LNCaP clone FGC (cell line): ENCODE data around the gene MUC22.
A peak's percentile ranks its signal among the peaks of the same experiment; 100 is the strongest.
"Not testable (repeated sequence)": the region's sequence is repeated elsewhere in the genome, so short reads cannot be mapped to it uniquely, and the experiment has no call there.

ENCODE experiments used
- DNase-seq: peaks from one replicate; pipeline ENCODE4 v3.0.0-alpha.2; 2011; ENCODE audit warnings: low read depth
- H3K4me3 ChIP-seq: 2 replicates; pipeline ENCODE4 v1.5.1; 2011; ENCODE audit warnings: mild to moderate bottlenecking, low read depth, low read length, control low read depth
- TF ChIP-seq, protein P1 (sequence below): IDR thresholded peaks from 2 replicates; pipeline ENCODE4 v1.5.1; 2012; ENCODE audit warnings: mild to moderate bottlenecking; ENCODE audit not compliant: control insufficient read depth, insufficient read depth; ENCODE audit errors: extremely low read depth

Gene MUC22

DNA sequence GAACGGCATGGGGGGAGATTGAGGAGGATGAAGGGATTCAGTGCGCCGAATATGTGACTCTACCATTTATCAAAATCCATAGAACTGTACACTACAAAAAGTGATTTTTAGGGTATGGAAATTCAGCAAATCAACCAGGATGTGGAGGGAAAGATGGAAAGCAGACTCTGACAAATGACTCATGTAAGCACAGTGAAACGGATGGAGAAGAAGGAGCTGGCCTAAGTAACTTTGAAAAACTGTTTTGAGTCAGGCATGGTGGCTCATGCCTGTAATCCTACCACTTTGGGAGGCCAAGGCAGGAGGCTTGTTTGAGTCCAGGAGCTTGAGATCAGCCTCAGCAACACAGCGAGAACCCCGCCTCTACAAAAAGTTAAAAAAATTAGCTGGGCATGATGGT is 39.2 kb downstream of the MUC22 start:
- TF ChIP-seq, protein P1, sequence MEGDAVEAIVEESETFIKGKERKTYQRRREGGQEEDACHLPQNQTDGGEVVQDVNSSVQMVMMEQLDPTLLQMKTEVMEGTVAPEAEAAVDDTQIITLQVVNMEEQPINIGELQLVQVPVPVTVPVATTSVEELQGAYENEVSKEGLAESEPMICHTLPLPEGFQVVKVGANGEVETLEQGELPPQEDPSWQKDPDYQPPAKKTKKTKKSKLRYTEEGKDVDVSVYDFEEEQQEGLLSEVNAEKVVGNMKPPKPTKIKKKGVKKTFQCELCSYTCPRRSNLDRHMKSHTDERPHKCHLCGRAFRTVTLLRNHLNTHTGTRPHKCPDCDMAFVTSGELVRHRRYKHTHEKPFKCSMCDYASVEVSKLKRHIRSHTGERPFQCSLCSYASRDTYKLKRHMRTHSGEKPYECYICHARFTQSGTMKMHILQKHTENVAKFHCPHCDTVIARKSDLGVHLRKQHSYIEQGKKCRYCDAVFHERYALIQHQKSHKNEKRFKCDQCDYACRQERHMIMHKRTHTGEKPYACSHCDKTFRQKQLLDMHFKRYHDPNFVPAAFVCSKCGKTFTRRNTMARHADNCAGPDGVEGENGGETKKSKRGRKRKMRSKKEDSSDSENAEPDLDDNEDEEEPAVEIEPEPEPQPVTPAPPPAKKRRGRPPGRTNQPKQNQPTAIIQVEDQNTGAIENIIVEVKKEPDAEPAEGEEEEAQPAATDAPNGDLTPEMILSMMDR, result no peak
- DNase-seq, result no peak

DNA sequence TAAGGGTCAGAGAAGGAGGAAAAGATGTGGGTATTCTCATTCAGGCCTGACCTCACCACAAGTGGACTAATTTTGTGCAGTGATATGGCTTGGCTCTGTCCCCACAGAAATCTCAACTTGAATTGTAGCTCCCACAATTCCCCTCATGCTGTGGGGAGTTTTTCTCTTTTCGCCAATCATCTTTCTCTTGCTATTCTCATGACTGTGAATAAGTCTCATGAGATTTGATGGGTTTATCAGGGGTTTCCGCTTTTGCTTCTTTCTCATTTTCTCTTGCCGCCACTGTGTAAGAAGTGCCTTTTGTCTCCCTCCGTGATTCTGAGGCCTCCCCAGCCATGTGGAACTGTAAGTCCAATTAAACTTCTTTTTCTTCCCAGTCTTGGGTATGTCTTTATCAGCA is 42.9 kb downstream of the MUC22 start:
- H3K4me3 ChIP-seq, DNase-seq: not testable (repeated sequence)

More for the DNA sequence above, 39.2 kb downstream of the MUC22 start:
- H3K4me3 ChIP-seq, result no peak overlapping the region

DNA sequence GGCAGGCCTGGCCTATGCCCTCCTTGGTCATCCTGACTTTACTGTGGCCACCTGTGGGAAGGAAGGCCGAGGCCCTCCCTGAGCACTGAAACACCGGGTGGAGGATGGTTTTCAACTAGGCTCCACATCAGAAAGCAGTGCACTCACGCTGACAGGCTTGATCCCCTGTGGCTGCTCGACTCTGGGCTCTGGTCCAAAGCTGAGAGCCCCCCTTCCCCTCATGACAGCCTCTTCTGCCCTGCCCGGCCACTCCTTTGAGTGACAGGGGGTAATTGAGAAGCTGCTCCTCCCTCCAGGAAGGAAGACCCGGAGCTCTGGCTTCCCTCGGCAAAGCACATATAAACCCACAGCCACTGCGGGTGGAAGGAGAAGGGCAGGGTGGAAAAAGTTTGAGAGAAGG is 43.6 kb downstream of the MUC22 start:
- H3K4me3 ChIP-seq, result no peak overlapping the region
- no peak for DNase-seq
- TF ChIP-seq, protein P1, result no peak

DNA sequence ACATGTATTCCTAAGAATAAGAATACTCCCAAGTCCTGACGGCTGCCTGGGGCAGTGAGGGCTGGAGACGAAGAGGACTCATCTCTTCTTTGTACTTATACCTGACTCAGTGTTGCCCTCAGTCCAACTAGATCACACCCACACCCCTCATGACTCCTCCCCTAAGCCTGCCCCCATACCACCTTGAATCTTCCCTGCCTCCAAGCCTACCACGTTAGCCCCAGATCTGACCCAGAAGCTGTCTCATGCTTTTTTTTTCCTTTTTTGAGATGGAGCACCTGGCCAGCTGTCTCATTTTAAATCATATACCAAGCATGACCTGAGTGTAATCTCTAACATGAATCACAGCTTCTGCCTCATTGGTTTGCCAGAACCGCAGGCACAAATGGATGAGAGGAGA is 45.2 kb downstream of the MUC22 start:
- TF ChIP-seq, protein P1, result no peak
- H3K4me3 ChIP-seq, result no peak overlapping the region
- no peak for DNase-seq

DNA sequence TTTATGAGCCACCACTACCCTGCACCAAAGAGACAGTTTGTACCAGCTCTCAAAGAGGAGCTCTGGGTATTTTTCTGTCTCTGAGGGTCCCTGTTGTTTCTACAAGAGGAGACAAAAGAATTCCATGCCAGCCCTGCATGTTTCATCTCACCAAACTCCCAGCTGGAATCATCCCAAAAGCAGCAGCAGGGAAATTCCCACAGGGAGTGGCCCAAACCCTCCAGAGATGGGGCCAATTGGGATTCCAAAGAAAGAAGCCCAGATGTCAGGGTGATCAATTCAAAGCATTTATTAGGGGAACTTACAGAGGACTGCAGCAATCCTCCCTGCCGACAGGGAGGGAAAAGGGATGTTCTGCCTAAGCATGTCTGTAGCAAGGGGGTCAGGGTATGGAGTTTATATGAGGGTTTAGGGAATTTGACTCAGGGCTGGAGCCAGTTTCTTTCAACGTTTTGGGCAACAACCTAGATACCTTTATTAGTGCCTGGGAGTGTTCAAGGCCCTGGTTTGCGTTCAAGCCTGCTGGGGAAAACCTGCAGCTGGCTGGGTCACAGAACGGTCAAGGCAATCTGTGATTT is 47.2 kb downstream of the MUC22 start:
- no peak overlapping the region for H3K4me3 ChIP-seq
- TF ChIP-seq, protein P1, result no peak
- no peak for DNase-seq

DNA sequence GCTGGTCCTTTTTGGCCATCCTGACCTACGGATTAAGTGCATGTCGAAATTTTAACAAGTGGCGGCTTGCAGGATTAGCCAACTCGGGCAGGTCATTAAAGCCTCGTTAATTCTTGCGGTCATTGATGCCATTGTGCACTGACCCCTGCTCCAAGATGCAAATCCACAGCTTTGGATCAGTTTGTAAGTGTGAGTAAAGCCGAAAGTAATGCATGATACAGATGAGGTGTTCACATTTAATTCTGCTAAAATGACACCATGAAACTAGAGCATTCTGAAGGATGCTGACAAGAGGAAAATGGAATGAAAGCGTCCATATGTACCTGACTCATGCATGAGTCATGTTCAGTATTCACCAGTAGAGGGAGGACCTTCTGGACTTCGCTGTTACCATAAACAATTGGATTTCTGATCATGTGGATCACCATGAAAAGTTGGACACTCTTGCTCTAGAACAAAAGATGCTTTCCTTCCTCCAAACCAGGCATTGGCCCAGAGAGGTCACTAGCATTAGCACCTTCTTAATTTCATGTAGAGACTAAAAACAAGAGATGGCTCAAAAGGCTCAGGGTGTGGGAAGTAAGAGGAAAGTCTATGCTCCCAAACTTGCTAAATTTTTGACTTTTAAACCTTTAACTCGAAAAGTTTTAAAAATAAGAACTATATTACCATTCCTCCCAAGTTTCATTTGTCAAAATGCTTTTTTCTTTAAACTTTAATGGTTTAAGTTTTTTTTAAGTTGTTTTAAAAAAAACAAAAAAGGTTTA is 48.0 kb downstream of the MUC22 start:
- TF ChIP-seq, protein P1, result peak; percentile 72
- no peak overlapping the region for H3K4me3 ChIP-seq
- no peak for DNase-seq

DNA sequence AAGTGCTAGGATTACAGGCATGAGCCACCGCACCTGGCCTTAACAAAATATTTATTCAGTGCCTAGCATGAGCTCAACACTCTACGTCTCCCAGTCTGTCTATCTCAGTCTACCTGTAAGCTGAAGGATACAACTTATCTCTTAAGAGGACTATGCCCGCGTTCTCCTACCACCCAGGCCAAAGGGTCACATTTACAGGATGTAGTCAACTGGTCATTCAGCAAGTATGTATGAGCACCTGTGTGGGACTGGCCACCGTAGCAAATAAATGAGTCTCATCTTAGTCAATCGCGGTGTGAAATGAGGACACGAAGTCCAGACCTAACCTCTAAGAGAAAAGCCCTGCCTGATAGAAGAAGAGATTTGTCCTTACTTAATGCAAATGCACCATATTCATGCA is 49.9 kb downstream of the MUC22 start:
- no peak overlapping the region for H3K4me3 ChIP-seq
- TF ChIP-seq, protein P1, result no peak
- DNase-seq, result no peak
